Cardiac septum (tissue), 1 donor: ENCODE measurements around the gene TIMM17A. TPM values are rescaled to one million over a fixed set of nuclear protein-coding genes. Genes with fewer than 3 reads are reported as not detected.

Experiments used
- DNase-seq: peaks from one replicate; pipeline ENCODE4 v3.0.0-alpha.2; 2020; ENCODE audit warnings: low spot score
- intact Hi-C: fragments of 100-400 bp; cut with DNase I; formaldehyde crosslinking; loops from one replicate; pipeline ENCODE4 v1.14.0; 2022
- total RNA-seq: library from RNA; stranded (reverse); fragmentation: NEBNext Ultra II Directional; extraction: Animal tissue kit (Norgen Biotek cat#: 25700); gene quantifications from one replicate; pipeline ENCODE4 v1.2.1, GENCODE V29; 2021
- donor health status: DM: no; HTN: no; CAD: no.

The TIMM17A gene
- total RNA-seq, 1 donor from 2014 or later = 79.1 TPM

DNA sequence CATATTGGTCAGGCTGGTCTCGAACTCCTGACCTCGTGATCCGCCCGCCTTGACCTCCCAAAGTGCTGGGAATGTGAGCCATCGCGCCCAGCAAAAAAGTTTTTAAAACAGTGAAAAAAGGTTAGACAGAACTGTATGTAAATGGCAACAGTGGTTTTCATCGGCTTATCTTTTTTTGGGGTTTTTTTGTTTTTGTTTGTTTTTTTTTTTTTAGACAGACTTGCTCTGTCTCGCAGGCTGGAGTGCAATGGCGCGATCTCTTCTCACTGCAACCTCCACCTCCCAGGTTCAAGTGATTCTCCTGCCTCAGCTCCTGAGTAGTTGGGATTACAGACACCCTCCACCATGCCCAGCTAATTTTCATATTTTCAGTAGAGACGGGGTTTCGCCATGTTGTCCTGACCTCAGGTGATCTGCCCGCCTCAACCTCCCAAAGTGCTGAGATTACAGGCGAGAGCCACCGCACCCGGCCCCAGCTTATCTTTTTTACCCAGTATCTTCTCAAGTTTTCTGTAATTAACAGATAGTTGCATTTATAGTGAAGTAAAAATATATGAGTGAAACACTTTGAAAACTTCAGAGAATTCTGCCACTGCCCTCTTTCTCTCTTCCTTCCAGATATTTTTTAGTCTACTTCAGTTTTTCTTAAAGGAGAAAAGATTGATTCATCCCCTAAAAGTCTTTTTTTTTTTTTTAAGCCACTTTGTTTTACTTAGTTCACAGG is 13.1 kb downstream of the TIMM17A start:
- no peak for DNase-seq
- intact Hi-C loops = no loop called here

DNA sequence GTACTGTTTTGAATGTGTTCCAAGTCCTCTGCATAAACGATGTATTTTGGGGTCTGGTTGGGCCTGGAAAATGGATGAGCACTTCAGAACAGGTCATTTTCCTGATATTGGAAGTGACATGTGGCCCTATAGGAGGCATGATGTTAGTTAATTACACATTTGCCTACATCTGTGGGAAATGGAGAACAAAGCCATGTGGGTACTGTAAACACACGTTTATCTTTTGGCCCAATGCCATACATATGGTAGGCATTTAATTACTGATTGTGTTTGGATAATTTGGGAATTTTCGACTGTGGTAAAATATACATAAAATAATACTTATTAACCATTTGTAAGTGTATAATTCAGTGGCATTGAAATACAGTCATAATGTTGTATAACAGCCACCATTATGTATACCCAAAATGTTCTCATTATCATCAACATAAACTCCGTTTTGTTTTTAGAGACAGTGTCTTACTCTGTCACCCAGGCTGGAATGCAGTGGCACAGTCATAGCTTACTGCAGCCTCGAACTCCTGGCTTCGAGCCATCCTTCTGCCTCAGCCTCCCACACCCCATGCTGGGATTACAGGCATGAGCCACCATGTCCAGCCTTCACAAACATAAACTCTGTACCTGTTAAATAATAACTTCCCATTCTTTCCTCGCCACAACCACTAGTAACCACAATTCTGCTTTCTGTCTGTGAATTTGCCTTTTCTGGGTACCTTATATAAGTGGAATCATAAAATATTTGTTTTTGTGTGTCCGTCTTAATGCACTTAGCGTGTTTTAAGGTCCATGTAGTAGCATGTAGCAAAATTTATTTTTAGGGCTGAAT is 15.2 kb downstream of the TIMM17A start:
- intact Hi-C loops = loop anchor here (5.0 kb wide), 1 partner anchor 143 kb away; the partner anchor contains the start of gene IPO9
- DNase-seq = no peak

DNA sequence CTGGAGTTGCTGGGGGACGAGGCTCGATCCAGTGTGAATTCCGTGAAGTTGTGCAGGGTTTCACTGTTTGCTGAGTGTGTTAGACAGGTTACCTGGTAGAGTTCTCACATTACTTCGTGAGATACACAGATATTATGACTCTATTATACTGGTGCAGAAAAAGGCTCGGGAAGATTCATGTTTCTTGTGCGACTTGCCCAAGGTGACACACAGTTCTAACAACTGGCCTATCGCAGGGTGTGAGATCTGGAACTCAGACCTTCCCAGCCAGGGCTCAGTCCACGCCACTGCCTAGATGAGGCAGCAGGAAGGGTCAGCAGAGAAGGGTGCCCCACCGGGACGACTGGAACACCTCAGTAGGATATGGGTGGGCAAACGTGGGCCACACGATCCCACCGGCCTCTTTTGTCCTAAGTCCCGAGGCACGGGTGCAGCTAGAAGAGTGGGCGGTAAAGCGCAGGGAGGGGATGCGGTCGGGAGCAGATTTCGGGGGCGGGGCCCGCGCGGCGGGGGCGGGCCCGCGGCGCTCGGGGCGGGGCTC is 26.8 kb downstream of the TIMM17A start:
- intact Hi-C loops = no loop called here

GRCh38 chr1:201982623-201983379 is 27.5 kb downstream of the TIMM17A start, which contains the start of gene RNPEP:
RNPEP (plus strand) TSS chr1:201982648; CDS start chr1:201982667, 19 bp downstream.
- peak; percentile 89 for DNase-seq
- intact Hi-C loops = no loop called here

More for the DNA sequence above, 26.8 kb downstream of the TIMM17A start:
- peak; percentile 91 for DNase-seq

DNA sequence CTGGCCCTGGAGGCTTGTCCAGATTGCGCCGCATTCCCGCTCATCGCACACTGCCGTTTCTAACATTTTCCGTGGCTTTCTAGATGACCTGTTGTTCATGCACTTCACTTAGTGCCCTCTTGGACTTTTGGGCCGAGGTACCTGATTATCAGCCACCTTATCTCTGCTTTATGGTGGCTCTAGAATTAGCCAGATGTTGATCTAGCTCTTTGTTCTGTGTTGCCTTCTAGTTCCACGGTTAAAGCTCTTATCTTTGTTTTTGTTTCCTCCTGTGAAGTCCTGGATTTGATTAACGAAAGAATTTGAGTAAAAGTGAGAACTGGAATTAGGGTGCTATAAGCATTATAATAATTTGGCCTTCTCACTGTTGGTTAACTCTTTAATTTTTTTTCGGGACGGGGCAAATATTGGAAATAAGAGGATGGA is 28.1 kb downstream of the TIMM17A start:
- DNase-seq = no peak
- intact Hi-C loops = no loop called here

DNA sequence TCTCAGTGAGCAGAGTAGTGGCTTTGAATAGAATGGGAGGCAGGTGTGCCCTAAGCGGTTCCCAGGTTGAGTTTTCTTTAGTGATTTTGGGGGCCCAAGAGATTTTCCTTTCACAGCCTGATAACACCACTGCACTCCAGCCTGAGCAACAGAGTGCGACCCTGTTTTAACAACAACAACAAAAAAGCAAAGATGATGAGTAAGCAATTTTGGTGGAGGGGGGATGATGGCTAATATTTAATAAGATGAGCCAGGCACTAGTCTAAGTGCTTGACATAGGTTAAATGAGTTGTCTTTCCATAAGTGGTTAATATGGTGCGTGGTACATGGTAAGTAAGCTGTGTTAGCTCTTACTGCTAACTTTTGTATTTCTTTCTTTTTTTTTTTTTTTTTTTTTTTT is 29.1 kb downstream of the TIMM17A start:
- DNase-seq = no peak
- intact Hi-C loops = no loop called here

GRCh38 chr1:201985355-201985754 is 30.1 kb downstream of the TIMM17A start:
- DNase-seq = no peak
- intact Hi-C loops = no loop called here

- peak; percentile 38 for DNase-seq
- intact Hi-C loops = no loop called here
Measured at GRCh38 chr1:201988601-201989000, 33.3 kb downstream of the TIMM17A start.

DNA sequence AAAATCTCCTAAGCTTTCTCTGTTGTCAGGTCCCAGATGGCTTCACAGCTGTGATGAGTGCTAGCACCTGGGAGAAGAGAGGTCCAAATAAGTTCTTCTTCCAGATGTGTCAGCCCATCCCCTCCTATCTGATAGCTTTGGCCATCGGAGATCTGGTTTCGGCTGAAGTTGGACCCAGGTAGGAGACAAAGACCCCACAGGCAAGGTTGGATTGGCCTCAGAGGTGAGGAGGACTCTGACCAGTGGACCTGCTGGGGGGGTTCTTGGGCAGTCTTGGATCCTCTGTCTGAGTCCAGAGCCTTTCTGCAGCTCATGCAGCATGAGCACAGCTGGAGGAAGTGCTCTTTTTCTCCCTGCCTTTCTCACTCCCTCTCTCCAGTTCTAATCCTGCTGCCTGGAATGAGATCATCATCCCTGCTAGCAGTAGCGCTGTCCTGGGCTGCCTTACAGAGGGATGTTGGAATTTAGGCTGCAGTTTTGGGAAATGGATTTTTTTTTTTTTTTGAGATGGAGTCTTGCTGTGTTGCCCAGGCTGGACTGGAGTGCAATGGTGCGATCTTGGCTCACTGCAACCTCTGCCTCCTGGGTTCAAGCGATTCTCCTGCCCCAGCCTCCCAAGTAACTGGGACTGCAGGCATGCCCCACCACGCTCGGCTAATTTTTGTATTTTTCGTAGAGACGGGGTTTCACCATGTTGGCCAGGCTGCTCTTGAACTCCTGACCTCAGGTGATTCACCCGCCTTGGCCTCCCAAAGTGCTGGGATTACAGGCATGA is 34.2 kb downstream of the TIMM17A start:
- intact Hi-C loops = no loop called here
- DNase-seq = peak; percentile 54

GRCh38 chr1:201990427-201990826 is 35.1 kb downstream of the TIMM17A start:
- intact Hi-C loops = no loop called here
- DNase-seq = peak; percentile 80

- intact Hi-C loops = no loop called here
- DNase-seq = no peak
Measured at GRCh38 chr1:201999625-202000238, 44.4 kb downstream of the TIMM17A start.

DNA sequence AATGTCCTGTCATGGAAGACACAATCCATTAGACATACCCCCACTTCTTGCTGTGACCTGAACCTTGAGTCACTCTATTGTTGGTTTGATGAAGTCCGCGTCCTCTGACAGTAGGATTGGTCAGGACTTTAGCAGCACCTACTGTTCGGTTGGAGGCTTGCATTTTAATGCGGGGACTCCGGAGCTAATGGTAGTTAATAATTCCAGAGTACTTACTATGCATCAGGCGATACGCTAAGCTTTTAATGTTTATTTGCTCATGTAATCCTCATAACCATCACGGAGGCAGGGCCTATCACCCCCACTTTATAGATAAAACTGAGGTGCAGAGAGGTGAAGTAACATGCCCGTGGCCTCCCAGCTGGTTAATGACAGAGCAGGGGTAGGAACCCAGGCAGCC is 47.2 kb downstream of the TIMM17A start:
- no peak for DNase-seq
- intact Hi-C loops = no loop called here

DNA sequence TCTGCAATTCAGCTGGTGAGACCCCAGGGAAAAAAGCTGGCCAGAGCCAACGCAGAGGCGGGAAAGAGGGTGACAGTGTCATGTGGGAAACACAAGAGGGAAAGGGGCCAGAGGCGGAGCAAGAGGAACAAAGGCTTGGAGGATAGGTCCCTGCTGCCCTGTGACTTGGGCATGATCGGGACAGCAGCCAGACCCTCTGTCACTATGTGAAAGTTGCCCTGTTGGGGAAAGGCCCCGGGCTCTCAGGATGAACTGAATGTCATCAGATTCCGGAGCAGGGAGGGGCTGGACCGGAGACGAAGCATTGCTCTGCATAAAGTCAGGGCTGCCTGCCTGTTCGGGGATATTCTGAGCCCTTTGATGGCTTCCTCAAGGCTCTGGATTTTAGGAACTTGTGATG is 49.4 kb downstream of the TIMM17A start:
- intact Hi-C loops = loop anchor here (5.0 kb wide), 1 partner anchor 133 kb away; no protein-coding TSS in a partner anchor

GRCh38 chr1:202005958-202006357 is 50.7 kb downstream of the TIMM17A start:
- intact Hi-C loops = loop anchor here (5.0 kb wide), 1 partner anchor 131 kb away; no protein-coding TSS in a partner anchor
- no peak for DNase-seq

More for the DNA sequence above, 49.4 kb downstream of the TIMM17A start:
- no peak for DNase-seq

DNA sequence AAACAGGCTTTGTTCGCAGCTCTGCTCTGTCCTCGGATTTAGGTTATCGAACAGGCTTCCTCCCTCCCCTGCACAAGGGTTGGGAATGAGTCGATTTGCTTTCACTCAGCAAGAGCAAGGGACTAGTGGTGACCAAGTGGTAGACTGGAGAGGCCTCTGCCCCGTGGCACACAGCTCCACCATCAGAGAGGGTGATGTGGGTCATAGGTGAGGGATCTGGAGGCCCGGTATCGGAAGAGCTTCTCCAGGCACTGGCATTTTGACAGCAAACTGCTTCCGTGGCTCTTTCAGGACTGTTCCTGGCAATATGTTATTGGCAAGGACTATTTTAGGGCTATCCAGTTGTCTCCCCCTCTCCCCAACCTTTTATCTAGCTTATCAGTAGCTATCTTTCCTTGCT is 52.0 kb downstream of the TIMM17A start:
- no peak for DNase-seq
- intact Hi-C loops = loop anchor here (5.0 kb wide), 1 partner anchor 130 kb away; no protein-coding TSS in a partner anchor

GRCh38 chr1:202007805-202008489 is 52.6 kb downstream of the TIMM17A start:
- intact Hi-C loops = loop anchor here (5.0 kb wide), 1 partner anchor 129 kb away; no protein-coding TSS in a partner anchor
- no peak for DNase-seq

GRCh38 chr1:202009326-202010179 is 54.2 kb downstream of the TIMM17A start:
- DNase-seq = no peak
- intact Hi-C loops = loop anchor here (1.0 to 5.0 kb wide), 2 partner anchors 110 to 128 kb away; no protein-coding TSS in a partner anchor
